ENCODE data around the gene DIAPH1. TPM values are rescaled to one million over a fixed set of nuclear protein-coding genes. Genes with fewer than 3 reads are reported as not detected.

The DIAPH1 gene
- total and polyA plus RNA-seq, 4 donors, result 51.5 to 74.7 (median 70.9) TPM

DNA sequence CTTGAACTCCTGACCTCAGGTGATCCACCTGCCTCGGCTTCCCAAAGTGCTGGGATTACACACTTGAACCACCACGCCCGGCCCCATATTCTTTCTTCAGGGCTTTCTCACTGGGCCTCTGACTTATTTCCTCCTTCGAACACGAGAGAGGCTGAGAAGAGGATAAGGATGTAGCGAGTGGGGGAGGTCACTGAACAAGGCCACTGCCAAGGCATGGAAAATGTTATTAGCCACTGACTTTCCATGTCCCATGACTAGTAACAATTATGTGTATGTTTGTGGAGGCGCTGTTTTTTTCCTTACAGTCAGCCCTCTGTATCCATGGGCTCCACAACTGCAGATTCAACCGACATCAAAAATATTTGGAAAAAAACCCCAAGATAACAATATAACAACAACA is 44.7 kb upstream of the DIAPH1 start:
- Histone ChIP-seq H3K27ac (ENCODE audit: low read depth in 1 of 2, low read length in 2 of 2) (no peak overlapping the region), H3K9me3 (ENCODE audit: control insufficient read depth in 4 of 4, low read length in 3 of 4) (no peaks in the 10 kb centered on the region), H3K9ac (ENCODE audit: low read depth in 1 of 2, low read length in 2 of 2) (no peak overlapping the region), H3K4me3 (ENCODE audit: low read depth in 1 of 3, low read length in 3 of 3) (no peak overlapping the region), H3K27me3 (ENCODE audit: control insufficient read depth in 4 of 4, insufficient read depth in 4 of 4, low read length in 3 of 4) (no peaks in the 10 kb centered on the region), H3K36me3 (ENCODE audit: control insufficient read depth in 4 of 4, insufficient read depth in 3 of 4, low read depth in 1 of 4, low read length in 3 of 4) (peaks cover 0 to 2% (median 0%) of the 10 kb centered on the region in 4 donors), H3K4me1 (ENCODE audit: control insufficient read depth in 4 of 4, insufficient read depth in 4 of 4, low read length in 3 of 4) (peaks cover 0 to 10% (median 8%) of the 10 kb centered on the region in 4 donors)
- DNase-seq (ENCODE audit: low spot score), result no peak
- TF ChIP-seq HNF4A (conservative IDR thresholded peaks at IDR 0.05), result no peak
- TF ChIP-seq, protein P1, sequence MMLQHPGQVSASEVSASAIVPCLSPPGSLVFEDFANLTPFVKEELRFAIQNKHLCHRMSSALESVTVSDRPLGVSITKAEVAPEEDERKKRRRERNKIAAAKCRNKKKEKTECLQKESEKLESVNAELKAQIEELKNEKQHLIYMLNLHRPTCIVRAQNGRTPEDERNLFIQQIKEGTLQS (IDR thresholded peaks at IDR 0.05), result no peak
- TF ChIP-seq TAF1 (conservative IDR thresholded peaks at IDR 0.05), result no peak
- TF ChIP-seq SP1 (IDR thresholded peaks at IDR 0.05), result no peak
- no peak for TF ChIP-seq FOXA2 (IDR thresholded peaks at IDR 0.05)
- no peak for TF ChIP-seq HNF4G (IDR thresholded peaks at IDR 0.05)
- TF ChIP-seq FOXA1 (IDR thresholded peaks at IDR 0.05), result no peak
- no peak for TF ChIP-seq YY1 (IDR thresholded peaks at IDR 0.05)
- TF ChIP-seq, protein P2, sequence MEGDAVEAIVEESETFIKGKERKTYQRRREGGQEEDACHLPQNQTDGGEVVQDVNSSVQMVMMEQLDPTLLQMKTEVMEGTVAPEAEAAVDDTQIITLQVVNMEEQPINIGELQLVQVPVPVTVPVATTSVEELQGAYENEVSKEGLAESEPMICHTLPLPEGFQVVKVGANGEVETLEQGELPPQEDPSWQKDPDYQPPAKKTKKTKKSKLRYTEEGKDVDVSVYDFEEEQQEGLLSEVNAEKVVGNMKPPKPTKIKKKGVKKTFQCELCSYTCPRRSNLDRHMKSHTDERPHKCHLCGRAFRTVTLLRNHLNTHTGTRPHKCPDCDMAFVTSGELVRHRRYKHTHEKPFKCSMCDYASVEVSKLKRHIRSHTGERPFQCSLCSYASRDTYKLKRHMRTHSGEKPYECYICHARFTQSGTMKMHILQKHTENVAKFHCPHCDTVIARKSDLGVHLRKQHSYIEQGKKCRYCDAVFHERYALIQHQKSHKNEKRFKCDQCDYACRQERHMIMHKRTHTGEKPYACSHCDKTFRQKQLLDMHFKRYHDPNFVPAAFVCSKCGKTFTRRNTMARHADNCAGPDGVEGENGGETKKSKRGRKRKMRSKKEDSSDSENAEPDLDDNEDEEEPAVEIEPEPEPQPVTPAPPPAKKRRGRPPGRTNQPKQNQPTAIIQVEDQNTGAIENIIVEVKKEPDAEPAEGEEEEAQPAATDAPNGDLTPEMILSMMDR (IDR thresholded peaks at IDR 0.05; ENCODE audit: low read depth, low read length, missing input control), result no peak
- no peak for TF ChIP-seq GABPA (IDR thresholded peaks at IDR 0.05 in 1 of 2, conservative IDR thresholded peaks at IDR 0.05 in 1 of 2)
- no peak for TF ChIP-seq EGR1 (IDR thresholded peaks at IDR 0.05; ENCODE audit: low read depth in 2 of 2)
- TF ChIP-seq, protein P3, sequence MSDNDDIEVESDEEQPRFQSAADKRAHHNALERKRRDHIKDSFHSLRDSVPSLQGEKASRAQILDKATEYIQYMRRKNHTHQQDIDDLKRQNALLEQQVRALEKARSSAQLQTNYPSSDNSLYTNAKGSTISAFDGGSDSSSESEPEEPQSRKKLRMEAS (IDR thresholded peaks at IDR 0.05), result no peak
- no peak for TF ChIP-seq RAD21 (IDR thresholded peaks at IDR 0.05)
- TF ChIP-seq, protein P4, sequence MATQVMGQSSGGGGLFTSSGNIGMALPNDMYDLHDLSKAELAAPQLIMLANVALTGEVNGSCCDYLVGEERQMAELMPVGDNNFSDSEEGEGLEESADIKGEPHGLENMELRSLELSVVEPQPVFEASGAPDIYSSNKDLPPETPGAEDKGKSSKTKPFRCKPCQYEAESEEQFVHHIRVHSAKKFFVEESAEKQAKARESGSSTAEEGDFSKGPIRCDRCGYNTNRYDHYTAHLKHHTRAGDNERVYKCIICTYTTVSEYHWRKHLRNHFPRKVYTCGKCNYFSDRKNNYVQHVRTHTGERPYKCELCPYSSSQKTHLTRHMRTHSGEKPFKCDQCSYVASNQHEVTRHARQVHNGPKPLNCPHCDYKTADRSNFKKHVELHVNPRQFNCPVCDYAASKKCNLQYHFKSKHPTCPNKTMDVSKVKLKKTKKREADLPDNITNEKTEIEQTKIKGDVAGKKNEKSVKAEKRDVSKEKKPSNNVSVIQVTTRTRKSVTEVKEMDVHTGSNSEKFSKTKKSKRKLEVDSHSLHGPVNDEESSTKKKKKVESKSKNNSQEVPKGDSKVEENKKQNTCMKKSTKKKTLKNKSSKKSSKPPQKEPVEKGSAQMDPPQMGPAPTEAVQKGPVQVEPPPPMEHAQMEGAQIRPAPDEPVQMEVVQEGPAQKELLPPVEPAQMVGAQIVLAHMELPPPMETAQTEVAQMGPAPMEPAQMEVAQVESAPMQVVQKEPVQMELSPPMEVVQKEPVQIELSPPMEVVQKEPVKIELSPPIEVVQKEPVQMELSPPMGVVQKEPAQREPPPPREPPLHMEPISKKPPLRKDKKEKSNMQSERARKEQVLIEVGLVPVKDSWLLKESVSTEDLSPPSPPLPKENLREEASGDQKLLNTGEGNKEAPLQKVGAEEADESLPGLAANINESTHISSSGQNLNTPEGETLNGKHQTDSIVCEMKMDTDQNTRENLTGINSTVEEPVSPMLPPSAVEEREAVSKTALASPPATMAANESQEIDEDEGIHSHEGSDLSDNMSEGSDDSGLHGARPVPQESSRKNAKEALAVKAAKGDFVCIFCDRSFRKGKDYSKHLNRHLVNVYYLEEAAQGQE (IDR thresholded peaks at IDR 0.05), result no peak
- 85% methylated on average over 8 of the region's 8 CpGs for WGBS

DNA sequence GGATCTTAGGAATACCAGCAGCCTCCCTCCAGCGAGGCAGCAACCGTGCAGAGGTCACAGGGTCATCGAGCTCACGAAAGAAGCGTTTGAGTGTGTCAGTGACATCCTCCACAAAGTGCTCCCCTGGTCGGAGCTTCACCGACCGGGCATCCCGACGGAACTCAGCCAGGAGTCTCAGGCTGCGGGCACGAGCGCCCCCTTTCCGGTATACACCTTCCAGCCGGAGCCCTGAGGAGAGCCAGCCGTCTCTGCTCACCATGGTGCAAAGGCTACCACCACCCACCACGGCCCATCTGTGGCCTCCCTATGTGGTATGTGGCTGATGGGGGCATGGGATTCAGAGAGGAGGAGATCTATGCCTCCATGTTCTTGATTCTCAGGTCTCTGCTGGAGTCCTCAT is 43.2 kb upstream of the DIAPH1 start:
- Histone ChIP-seq H3K4me3 (ENCODE audit: low read depth in 1 of 3, low read length in 3 of 3) (no peak overlapping the region), H3K9me3 (ENCODE audit: control insufficient read depth in 4 of 4, low read length in 3 of 4) (no peaks in the 10 kb centered on the region), H3K27ac (ENCODE audit: low read depth in 1 of 2, low read length in 2 of 2) (no peak overlapping the region), H3K9ac (ENCODE audit: low read depth in 1 of 2, low read length in 2 of 2) (no peak overlapping the region), H3K27me3 (ENCODE audit: control insufficient read depth in 4 of 4, insufficient read depth in 4 of 4, low read length in 3 of 4) (no peaks in the 10 kb centered on the region), H3K4me1 (ENCODE audit: control insufficient read depth in 4 of 4, insufficient read depth in 4 of 4, low read length in 3 of 4) (peaks cover 0 to 5% (median 4%) of the 10 kb centered on the region in 4 donors), H3K36me3 (ENCODE audit: control insufficient read depth in 4 of 4, insufficient read depth in 3 of 4, low read depth in 1 of 4, low read length in 3 of 4) (peaks cover 0 to 2% (median under 1%) of the 10 kb centered on the region in 4 donors)
- 75% methylated on average over 17 of the region's 17 CpGs for WGBS
- DNase-seq (ENCODE audit: low spot score), result no peak
- TF ChIP-seq, protein P5, sequence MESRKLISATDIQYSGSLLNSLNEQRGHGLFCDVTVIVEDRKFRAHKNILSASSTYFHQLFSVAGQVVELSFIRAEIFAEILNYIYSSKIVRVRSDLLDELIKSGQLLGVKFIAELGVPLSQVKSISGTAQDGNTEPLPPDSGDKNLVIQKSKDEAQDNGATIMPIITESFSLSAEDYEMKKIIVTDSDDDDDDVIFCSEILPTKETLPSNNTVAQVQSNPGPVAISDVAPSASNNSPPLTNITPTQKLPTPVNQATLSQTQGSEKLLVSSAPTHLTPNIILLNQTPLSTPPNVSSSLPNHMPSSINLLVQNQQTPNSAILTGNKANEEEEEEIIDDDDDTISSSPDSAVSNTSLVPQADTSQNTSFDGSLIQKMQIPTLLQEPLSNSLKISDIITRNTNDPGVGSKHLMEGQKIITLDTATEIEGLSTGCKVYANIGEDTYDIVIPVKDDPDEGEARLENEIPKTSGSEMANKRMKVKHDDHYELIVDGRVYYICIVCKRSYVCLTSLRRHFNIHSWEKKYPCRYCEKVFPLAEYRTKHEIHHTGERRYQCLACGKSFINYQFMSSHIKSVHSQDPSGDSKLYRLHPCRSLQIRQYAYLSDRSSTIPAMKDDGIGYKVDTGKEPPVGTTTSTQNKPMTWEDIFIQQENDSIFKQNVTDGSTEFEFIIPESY (IDR thresholded peaks at IDR 0.05), result no peak
- TF ChIP-seq NR2F2 (IDR thresholded peaks at IDR 0.05), result no peak
- TF ChIP-seq, protein P1 (IDR thresholded peaks at IDR 0.05), result no peak

All from liver (tissue), 9 donors.